ENCODE data around the gene CEP350. TPM values are rescaled to one million over a fixed set of nuclear protein-coding genes. Genes with fewer than 3 reads are reported as not detected.
"Not testable (repeated sequence)": the region's sequence is repeated elsewhere in the genome, so short reads cannot be mapped to it uniquely, and the experiment has no call there.

The CEP350 gene
- total and polyA plus RNA-seq, 10 of the 15 experiments (the other 5 are each of a cell fraction or from before 2014, with no cell fraction given) = 5.2 to 46.0 (median 23.1) TPM

DNA sequence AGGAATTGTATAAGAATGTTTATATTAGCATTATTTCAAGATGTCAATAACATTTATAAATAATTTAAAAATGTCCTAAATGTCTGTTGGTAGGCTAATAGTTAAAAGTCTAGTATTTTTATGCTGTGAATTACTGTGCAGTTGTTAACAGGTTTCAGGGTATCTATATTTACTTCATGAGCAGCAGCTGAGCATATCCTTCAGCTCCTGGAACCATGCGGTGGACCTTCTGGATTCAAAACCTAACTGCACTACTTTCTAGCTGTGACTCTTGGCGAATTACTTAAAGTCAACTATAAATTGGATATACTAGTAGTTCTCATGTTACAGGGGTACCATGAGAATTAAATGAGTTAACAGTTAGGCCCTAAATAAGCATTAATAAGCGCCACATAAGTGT is 3.7 kb downstream of the CEP350 start:
- no peak overlapping the region for H3K4me3 ChIP-seq

DNA sequence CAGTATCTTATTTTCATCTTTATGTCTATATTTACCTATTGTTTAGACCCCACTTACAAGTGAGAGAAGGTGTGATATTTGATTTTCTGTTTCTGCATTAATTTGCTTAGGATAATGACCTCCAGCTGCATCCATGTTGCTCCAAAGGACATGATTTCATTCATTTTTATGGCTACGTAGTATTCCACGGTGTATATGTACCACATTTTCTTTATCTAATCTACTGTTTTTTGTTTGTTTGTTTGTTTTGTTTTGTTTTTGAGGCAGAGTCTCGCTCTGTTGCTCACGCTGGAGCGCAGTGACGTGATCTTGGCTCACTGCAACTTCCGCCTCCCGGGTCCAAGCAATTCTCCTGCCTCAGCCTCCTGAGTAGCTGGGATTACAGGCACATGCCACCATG is 7.6 kb downstream of the CEP350 start:
- H3K9ac ChIP-seq (ENCODE audit: control insufficient read depth, insufficient read depth, low read length); H3K27ac ChIP-seq (ENCODE audit: control insufficient read depth, insufficient read depth); BruUV-seq (replicated peaks); H3K27me3 ChIP-seq (replicated peaks in 1 of 2; ENCODE audit: control insufficient read depth in 2 of 2, insufficient read depth in 2 of 2, low read length in 1 of 2); H3K4me3 ChIP-seq; H3K4me1 ChIP-seq (ENCODE audit: control insufficient read depth, insufficient read depth, low read length); RAD21 ChIA-PET (ENCODE audit: unreplicated experiment); H4K20me1 ChIP-seq (ENCODE audit: control insufficient read depth, insufficient read depth); H2AFZ ChIP-seq (ENCODE audit: control insufficient read depth, low read depth, low read length); DNase-seq (ENCODE audit: low read depth, low spot score); SMC1A ChIA-PET (ENCODE audit: uncharacterized antibody, unreplicated experiment); in situ Hi-C loops (cut with MboI); POLR2A ChIA-PET; ATAC-seq; FAIRE-seq; CTCF ChIA-PET; H3K36me3 ChIP-seq (ENCODE audit: control insufficient read depth in 2 of 2, insufficient read depth in 2 of 2, low read length in 1 of 2); H3K4me2 ChIP-seq (ENCODE audit: control insufficient read depth, insufficient read depth); intact Hi-C loops (cut with micrococcal nuclease; ENCODE audit: unreplicated experiment): not testable (repeated sequence)
- Histone ChIP-seq H3K79me2 (ENCODE audit: control insufficient read depth, insufficient read depth, low read length) (peaks cover 80% of the 10 kb centered on the region), H3K9me3 (replicated peaks; ENCODE audit: control insufficient read depth, insufficient read depth, low read length) (peaks cover 11% of the 10 kb centered on the region)
- 100% methylated on average over 8 of the region's 8 CpGs for WGBS (ENCODE audit: insufficient coverage, insufficient replicate concordance, low lambda C conversion rate, missing lambda C conversion rate)

More for the DNA sequence above, 3.7 kb downstream of the CEP350 start:
- peak overlapping the region; percentile 21 for H3K4me2 ChIP-seq (ENCODE audit: control insufficient read depth, insufficient read depth)
- H2AFZ ChIP-seq (ENCODE audit: control insufficient read depth, low read depth, low read length) = no peak overlapping the region
- CTCF ChIA-PET = no interaction called here
- 99% methylated on average over 3 of the region's 3 CpGs for WGBS (ENCODE audit: insufficient coverage, insufficient replicate concordance, low lambda C conversion rate, missing lambda C conversion rate)
- H3K9ac ChIP-seq (ENCODE audit: control insufficient read depth, insufficient read depth, low read length) = no peak overlapping the region
- in situ Hi-C loops (cut with MboI) = no loop called here
- SMC1A ChIA-PET (ENCODE audit: uncharacterized antibody, unreplicated experiment) = interaction anchor here (1.1 kb wide), 1 partner anchor 44 kb away, joined by 3 read pairs; no protein-coding TSS in a partner anchor
- TF ChIP-seq ZNF24 (IDR thresholded peaks at IDR 0.05) = no peak
- peaks cover 84% of the 10 kb centered on the region for H3K79me2 ChIP-seq (ENCODE audit: control insufficient read depth, insufficient read depth, low read length)
- H3K36me3 ChIP-seq (ENCODE audit: control insufficient read depth in 2 of 2, insufficient read depth in 2 of 2, low read length in 1 of 2) = no peaks in the 10 kb centered on the region; a peak in 1 of 4 replicates
- intact Hi-C loops (cut with micrococcal nuclease; ENCODE audit: unreplicated experiment) = no loop called here
- POLR2A ChIA-PET = no interaction called here
- no peaks in the 10 kb centered on the region for H4K20me1 ChIP-seq (ENCODE audit: control insufficient read depth, insufficient read depth)
- H3K4me1 ChIP-seq (ENCODE audit: control insufficient read depth, insufficient read depth, low read length) = peaks cover 3% of the 10 kb centered on the region
- H3K27me3 ChIP-seq (replicated peaks in 1 of 2; ENCODE audit: control insufficient read depth in 2 of 2, insufficient read depth in 2 of 2, low read length in 1 of 2) = no peaks in the 10 kb centered on the region
- FAIRE-seq = no peak
- BruUV-seq (replicated peaks) = no TSS peak
- ATAC-seq = no peak
- DNase-seq (ENCODE audit: low read depth, low spot score) = no peak
- H3K27ac ChIP-seq (ENCODE audit: control insufficient read depth, insufficient read depth) = no peak overlapping the region
- H3K9me3 ChIP-seq (replicated peaks; ENCODE audit: control insufficient read depth, insufficient read depth, low read length) = no peaks in the 10 kb centered on the region; the same call in 1 of the 3 replicates
- RAD21 ChIA-PET (ENCODE audit: unreplicated experiment) = interaction anchor here (0.6 to 1.6 kb wide), 5 partner anchors 8 to 90 kb away, joined by 3 to 5 read pairs (median 3); no protein-coding TSS in a partner anchor

All from GM12878 (cell line).